ENCODE results near the gene GLB1L2. TPM values are rescaled to one million over a fixed set of nuclear protein-coding genes. Genes with fewer than 3 reads are reported as not detected.

Gene GLB1L2
- total and polyA plus RNA-seq, 2 of the 4 experiments (the other 2 are of a cell fraction): under 0.01 to 0.26 TPM

DNA sequence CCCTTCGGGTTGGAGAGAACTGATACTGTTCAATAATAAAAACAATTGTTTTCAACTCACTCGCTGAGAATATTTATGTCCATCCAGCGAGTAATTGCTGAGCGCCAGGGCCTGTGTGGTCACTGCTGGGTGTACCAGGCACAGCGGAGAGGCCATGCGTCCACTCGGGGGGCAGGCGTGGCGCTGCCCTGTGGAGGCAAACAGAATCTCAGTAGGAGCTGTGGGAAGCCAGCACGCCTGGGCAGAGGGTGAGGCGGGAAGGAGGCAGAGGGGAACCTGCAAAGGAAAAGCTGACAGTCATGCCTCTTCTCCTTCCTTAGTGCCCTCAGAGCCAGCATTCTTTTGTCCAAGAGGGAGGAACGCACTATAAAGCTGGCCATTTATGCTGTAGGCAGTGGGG is 44.2 kb upstream of the GLB1L2 start:
- no peak overlapping the region for H3K23ac ChIP-seq (ENCODE audit: low read depth, low read length)
- no peak overlapping the region for H2BK120ac ChIP-seq (ENCODE audit: low read depth, low read length)
- H3K9me1 ChIP-seq (ENCODE audit: insufficient read depth, low read length): no peaks in the 10 kb centered on the region
- H2BK20ac ChIP-seq (ENCODE audit: low read depth, low read length): no peak overlapping the region
- no peaks in the 10 kb centered on the region for H3K36me3 ChIP-seq (ENCODE audit: control insufficient read depth, insufficient read depth, low read length)
- ATAC-seq (ENCODE audit: low read depth): no peak
- H3K27ac ChIP-seq (ENCODE audit: insufficient read depth, low read length): no peak overlapping the region
- 70% methylated on average over 5 of the region's 12 CpGs; no CpG with 5 or more reads in 1 of the 2 experiments for WGBS, 2 experiments (ENCODE audit: extremely low coverage in 2 of 2, insufficient read length in 1 of 2)
- H3K18ac ChIP-seq (ENCODE audit: low read depth, low read length): no peak overlapping the region
- H2AFZ ChIP-seq (replicated peaks; ENCODE audit: low read length, poor library complexity): no peak overlapping the region
- TF ChIP-seq RAD21 (IDR thresholded peaks at IDR 0.05; ENCODE audit: low read length) (no peak), FOS (IDR thresholded peaks at IDR 0.05; ENCODE audit: low read depth, low read length) (no peak), RFX5 (IDR thresholded peaks at IDR 0.05; ENCODE audit: low read depth, low read length) (no peak), CHD1 (IDR thresholded peaks at IDR 0.05; ENCODE audit: low read depth, low read length) (no peak), BHLHE40 (IDR thresholded peaks at IDR 0.05; ENCODE audit: low read depth, low read length) (no peak), MAFK (IDR thresholded peaks at IDR 0.05; ENCODE audit: low read depth, low read length) (no peak), RCOR1 (IDR thresholded peaks at IDR 0.05; ENCODE audit: insufficient replicate concordance, low read length) (no peak), SMC3 (IDR thresholded peaks at IDR 0.05; ENCODE audit: low read depth, low read length) (no peak), MAZ (IDR thresholded peaks at IDR 0.05; ENCODE audit: borderline replicate concordance, low read depth, low read length) (no peak), NFE2L2 (IDR thresholded peaks at IDR 0.05; ENCODE audit: low read depth, low read length) (no peak), POLR2A (IDR thresholded peaks at IDR 0.05; ENCODE audit: low read depth, low read length) (no peak), MXI1 (IDR thresholded peaks at IDR 0.05; ENCODE audit: borderline replicate concordance, low read depth, low read length) (no peak), CEBPB (IDR thresholded peaks at IDR 0.05; ENCODE audit: low read depth, low read length) (no peak)
- TF ChIP-seq, protein P1, sequence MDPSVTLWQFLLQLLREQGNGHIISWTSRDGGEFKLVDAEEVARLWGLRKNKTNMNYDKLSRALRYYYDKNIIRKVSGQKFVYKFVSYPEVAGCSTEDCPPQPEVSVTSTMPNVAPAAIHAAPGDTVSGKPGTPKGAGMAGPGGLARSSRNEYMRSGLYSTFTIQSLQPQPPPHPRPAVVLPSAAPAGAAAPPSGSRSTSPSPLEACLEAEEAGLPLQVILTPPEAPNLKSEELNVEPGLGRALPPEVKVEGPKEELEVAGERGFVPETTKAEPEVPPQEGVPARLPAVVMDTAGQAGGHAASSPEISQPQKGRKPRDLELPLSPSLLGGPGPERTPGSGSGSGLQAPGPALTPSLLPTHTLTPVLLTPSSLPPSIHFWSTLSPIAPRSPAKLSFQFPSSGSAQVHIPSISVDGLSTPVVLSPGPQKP (IDR thresholded peaks at IDR 0.05; ENCODE audit: borderline replicate concordance, low read depth, low read length): no peak
- TF ChIP-seq, protein P2, sequence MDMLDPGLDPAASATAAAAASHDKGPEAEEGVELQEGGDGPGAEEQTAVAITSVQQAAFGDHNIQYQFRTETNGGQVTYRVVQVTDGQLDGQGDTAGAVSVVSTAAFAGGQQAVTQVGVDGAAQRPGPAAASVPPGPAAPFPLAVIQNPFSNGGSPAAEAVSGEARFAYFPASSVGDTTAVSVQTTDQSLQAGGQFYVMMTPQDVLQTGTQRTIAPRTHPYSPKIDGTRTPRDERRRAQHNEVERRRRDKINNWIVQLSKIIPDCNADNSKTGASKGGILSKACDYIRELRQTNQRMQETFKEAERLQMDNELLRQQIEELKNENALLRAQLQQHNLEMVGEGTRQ (IDR thresholded peaks at IDR 0.05; ENCODE audit: low read depth, low read length): no peak
- TF ChIP-seq, protein P3, sequence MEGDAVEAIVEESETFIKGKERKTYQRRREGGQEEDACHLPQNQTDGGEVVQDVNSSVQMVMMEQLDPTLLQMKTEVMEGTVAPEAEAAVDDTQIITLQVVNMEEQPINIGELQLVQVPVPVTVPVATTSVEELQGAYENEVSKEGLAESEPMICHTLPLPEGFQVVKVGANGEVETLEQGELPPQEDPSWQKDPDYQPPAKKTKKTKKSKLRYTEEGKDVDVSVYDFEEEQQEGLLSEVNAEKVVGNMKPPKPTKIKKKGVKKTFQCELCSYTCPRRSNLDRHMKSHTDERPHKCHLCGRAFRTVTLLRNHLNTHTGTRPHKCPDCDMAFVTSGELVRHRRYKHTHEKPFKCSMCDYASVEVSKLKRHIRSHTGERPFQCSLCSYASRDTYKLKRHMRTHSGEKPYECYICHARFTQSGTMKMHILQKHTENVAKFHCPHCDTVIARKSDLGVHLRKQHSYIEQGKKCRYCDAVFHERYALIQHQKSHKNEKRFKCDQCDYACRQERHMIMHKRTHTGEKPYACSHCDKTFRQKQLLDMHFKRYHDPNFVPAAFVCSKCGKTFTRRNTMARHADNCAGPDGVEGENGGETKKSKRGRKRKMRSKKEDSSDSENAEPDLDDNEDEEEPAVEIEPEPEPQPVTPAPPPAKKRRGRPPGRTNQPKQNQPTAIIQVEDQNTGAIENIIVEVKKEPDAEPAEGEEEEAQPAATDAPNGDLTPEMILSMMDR (conservative IDR thresholded peaks at IDR 0.05; ENCODE audit: low read depth, low read length): no peak
- in situ Hi-C loops (cut with MboI; ENCODE audit: low sequenced_read_pairs): no loop called here
- H4K5ac ChIP-seq (ENCODE audit: low read depth, low read length): no peak overlapping the region
- H3K9ac ChIP-seq (ENCODE audit: low read depth, low read length): no peak overlapping the region
- H3K14ac ChIP-seq (replicated peaks; ENCODE audit: low read depth, low read length): no peak overlapping the region
- H2AK9ac ChIP-seq (replicated peaks; ENCODE audit: low read depth, low read length, poor library complexity): no peak overlapping the region
- no TSS peak for BruUV-seq (replicated peaks)
- H3K4me2 ChIP-seq (ENCODE audit: low read depth, low read length): no peak overlapping the region
- no peak for DNase-seq
- intact Hi-C loops (cut with micrococcal nuclease): no loop called here
- no peak overlapping the region for H2BK15ac ChIP-seq (ENCODE audit: low read depth, low read length)
- H4K8ac ChIP-seq (ENCODE audit: low read depth in 2 of 2, low read length in 2 of 2): no peak overlapping the region
- no peak overlapping the region for H3K56ac ChIP-seq (ENCODE audit: extremely low read depth, insufficient read depth, low read length)
- no peak overlapping the region for H2BK5ac ChIP-seq (ENCODE audit: low read depth, low read length, poor library complexity, severe bottlenecking)
- no peaks in the 10 kb centered on the region; the same call in 1 of the 2 replicates for H3K9me3 ChIP-seq (ENCODE audit: control insufficient read depth, insufficient read depth, low read length)
- no peak overlapping the region for H3K4ac ChIP-seq (ENCODE audit: low read depth, low read length)
- H4K20me1 ChIP-seq (ENCODE audit: insufficient read depth, low read length): no peaks in the 10 kb centered on the region
- H3K4me1 ChIP-seq (ENCODE audit: control insufficient read depth, insufficient read depth, low read length): no peaks in the 10 kb centered on the region
- H2AK5ac ChIP-seq (ENCODE audit: low read depth, low read length): no peak overlapping the region
- H3K27me3 ChIP-seq (ENCODE audit: control insufficient read depth, insufficient read depth, low read length): peaks cover 3% of the 10 kb centered on the region; the same call in 1 of the 2 replicates
- no peak overlapping the region for H4K91ac ChIP-seq (ENCODE audit: insufficient read depth, low read depth, low read length)
- no peaks in the 10 kb centered on the region for H3K79me1 ChIP-seq (ENCODE audit: low read depth in 1 of 2, low read length in 2 of 2)
- no peak overlapping the region for H3K4me3 ChIP-seq (ENCODE audit: insufficient read depth, low read depth, low read length)
- ChIA-PET CTCF (no interaction called here), POLR2A (ENCODE audit: unreplicated experiment) (no interaction called here)
- dilution Hi-C loops (cut with HindIII; ENCODE audit: low sequenced_read_pairs, unreplicated experiment): no loop called here
